Hypothalamus (tissue), 51 donors: ENCODE data around the gene R3HDML.

Experiments used
- DNase-seq, 51 donors: peaks; one replicate each; lab custom pipeline; 2025; lab: John Stamatoyannopoulos, UW

Gene R3HDML

GRCh38 chr20:44398335-44398734 lies 61.5 kb downstream of the R3HDML start:
- no peak for DNase-seq

- DNase-seq: no peak
Measured at GRCh38 chr20:44399446-44399845, 62.6 kb downstream of the R3HDML start.

- DNase-seq: no peak
Measured at GRCh38 chr20:44400671-44400969, 63.8 kb downstream of the R3HDML start.
